Heart right ventricle (tissue), 16 donors: ENCODE measurements around the gene AP5Z1. TPM values are rescaled to one million over a fixed set of nuclear protein-coding genes. Genes with fewer than 3 reads are reported as not detected.

Experiments used
- ATAC-seq, 8 donors: fragments of 200-7000 bp; cut with Tn5 transposase; one replicate each; pipeline ENCODE4 v1.9.1; 2020; ENCODE audit warnings: mild to moderate bottlenecking in 8 of 8, moderate library complexity in 8 of 8, moderate number of reproducible peaks in 1 of 8
- DNase-seq, 2 donors: peaks; one replicate each; pipeline ENCODE4 v3.0.0-alpha.2; 2020
- H3K27ac ChIP-seq, 10 donors: fragments of 200-600 bp; sonication (generic) in 2 of 10; one replicate each; pipeline versions ENCODE4 v1.5.0 to v1.8.0; 2020 to 2022; ENCODE audit warnings: mild to moderate bottlenecking in 3 of 10
- H3K27me3 ChIP-seq, 7 donors: fragments of 200-600 bp; one replicate each; pipeline ENCODE4 v1.8.0; 2021 to 2022; ENCODE audit warnings: mild to moderate bottlenecking in 2 of 7
- H3K36me3 ChIP-seq, 9 donors: fragments of 200-600 bp; sonication (generic) in 1 of 9; one replicate each; pipeline versions ENCODE4 v1.5.0 to v1.8.0; 2020 to 2022; ENCODE audit warnings: mild to moderate bottlenecking in 2 of 9
- H3K4me1 ChIP-seq, 9 donors: fragments of 200-600 bp; sonication (generic) in 1 of 9; one replicate each; pipeline versions ENCODE4 v1.5.0 to v1.8.0; 2020 to 2022; ENCODE audit warnings: mild to moderate bottlenecking in 4 of 9
- H3K4me3 ChIP-seq, 10 donors: fragments of 200-600 bp; sonication (generic) in 2 of 10; one replicate each; pipeline versions ENCODE4 v1.5.0 to v1.8.0; 2020 to 2022; ENCODE audit warnings: mild to moderate bottlenecking in 7 of 10, moderate library complexity in 2 of 10
- H3K9me3 ChIP-seq, 11 donors: fragments of 200-600 bp in 10 of 11; sonication (generic) in 2 of 11; one replicate each; pipeline versions ENCODE4 v1.5.0 to v1.8.0; 2013 to 2022; ENCODE audit warnings: mild to moderate bottlenecking in 2 of 11, control low read depth in 1 of 11, moderate library complexity in 1 of 11
- WGBS, 2 donors: extraction: QIAGEN DNeasy Blood & Tissue Kit; methylation state at CpG; one replicate each; pipeline ENCODE4 v1.1.7; 2013; ENCODE audit warnings: inconsistent platforms in 1 of 2; 5-methylcytosine and 5-hydroxymethylcytosine counted together
- intact Hi-C, 10 donors: fragments of 100-400 bp; cut with DNase I; formaldehyde crosslinking; loops; one replicate each; pipeline versions ENCODE4 v1.11.1 to v1.14.2; 2022
- polyA plus RNA-seq, 2 donors: library from polyadenylated mRNA; stranded (reverse); fragments of 200-250 nt; gene quantifications; one replicate each; pipeline ENCODE4 v1.2.3, GENCODE V29; 2013
- total RNA-seq, 10 donors: library from RNA; stranded (reverse); fragmentation: NEBNext Ultra II Directional in 3 of 10; extraction: Animal tissue kit (Norgen Biotek cat#: 25700) in 3 of 10; gene quantifications; one replicate each; pipeline versions ENCODE4 v1.2.1 to v1.2.4, GENCODE V29; 2021 to 2023
- TF ChIP-seq, protein P1 (sequence below), 9 donors: fragments of 200-600 bp; sonication (generic) in 2 of 9; IDR thresholded peaks; one replicate each; pipeline versions ENCODE4 v1.5.0 to v1.8.0; 2021 to 2022; ENCODE audit warnings: antibody characterized with exemption in 9 of 9, mild to moderate bottlenecking in 5 of 9, moderate library complexity in 1 of 9
- donor health status: Arrhythmogenic right ventricular cardiomyopathy.
- donor health status: ischemic (EF 13 %, LVEDD 7.1; RV severe dilation, severe dysfunction).
- donor health status: healthy with polysubstance abuse.
- donor health status: DM: no; HTN: yes; CAD: no.
- donor health status: DM: no; HTN: no; CAD: no.
- donor health status: ischemic (EF 25% LVEDD 6.9; RV normal size, moderate dysfunction).
- donor health status: ischemic (EF 25% LVEDD 5.7; RV mildly dilated, moderate dysfunction).
- donor health status: healthy.
- donor health status: DM: yes; HTN: yes; CAD: no.
- donor health status: Ischemic cardiomyopathy.
- donor health status: ischemic (EF 35%, LVEDD 5.7; RV mildly dilated, moderate dysfunction).
- donor health status: nonischemic (EF 11% LVEDD 7.7; RV severe dilation, severe dysfunction).
- donor health status: DM: yes; HTN: yes; CAD: no.
- donor health status: PGD.
- donor health status: ischemic (EF 29% LVEDD 5.4; RV normal size, mild dysfunction).
- donor health status: nonischemic (EF 23%, LVEDD 6.1; RV moderate dilation, normal function).

Gene AP5Z1
- total and polyA plus RNA-seq, 12 donors: 8.5 to 30.9 (median 12.7) TPM

- ATAC-seq (no peak), DNase-seq (no peak)
- TF ChIP-seq, protein P1, sequence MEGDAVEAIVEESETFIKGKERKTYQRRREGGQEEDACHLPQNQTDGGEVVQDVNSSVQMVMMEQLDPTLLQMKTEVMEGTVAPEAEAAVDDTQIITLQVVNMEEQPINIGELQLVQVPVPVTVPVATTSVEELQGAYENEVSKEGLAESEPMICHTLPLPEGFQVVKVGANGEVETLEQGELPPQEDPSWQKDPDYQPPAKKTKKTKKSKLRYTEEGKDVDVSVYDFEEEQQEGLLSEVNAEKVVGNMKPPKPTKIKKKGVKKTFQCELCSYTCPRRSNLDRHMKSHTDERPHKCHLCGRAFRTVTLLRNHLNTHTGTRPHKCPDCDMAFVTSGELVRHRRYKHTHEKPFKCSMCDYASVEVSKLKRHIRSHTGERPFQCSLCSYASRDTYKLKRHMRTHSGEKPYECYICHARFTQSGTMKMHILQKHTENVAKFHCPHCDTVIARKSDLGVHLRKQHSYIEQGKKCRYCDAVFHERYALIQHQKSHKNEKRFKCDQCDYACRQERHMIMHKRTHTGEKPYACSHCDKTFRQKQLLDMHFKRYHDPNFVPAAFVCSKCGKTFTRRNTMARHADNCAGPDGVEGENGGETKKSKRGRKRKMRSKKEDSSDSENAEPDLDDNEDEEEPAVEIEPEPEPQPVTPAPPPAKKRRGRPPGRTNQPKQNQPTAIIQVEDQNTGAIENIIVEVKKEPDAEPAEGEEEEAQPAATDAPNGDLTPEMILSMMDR (IDR thresholded peaks at IDR 0.05): no peak
- Histone ChIP-seq H3K9me3 (no peaks in the 10 kb centered on the region), H3K4me1 (peaks cover 0 to 4% (median 0%) of the 10 kb centered on the region in 9 donors), H3K27ac (no peak overlapping the region), H3K4me3 (no peak overlapping the region), H3K27me3 (no peaks in the 10 kb centered on the region), H3K36me3 (peaks cover 0 to 92% (median 64%) of the 10 kb centered on the region in 9 donors)
- intact Hi-C loops: no loop called here
- 97% methylated on average over 21 of the region's 21 CpGs for WGBS, 2 donors
Observed at GRCh38 chr7:4763794-4764185, 11.6 kb upstream of the AP5Z1 start.

- peaks cover 0 to 87% (median 60%) of the 10 kb centered on the region in 9 donors for H3K36me3 ChIP-seq
- no peaks in the 10 kb centered on the region for H3K9me3 ChIP-seq
- no peaks in the 10 kb centered on the region for H3K27me3 ChIP-seq
- intact Hi-C loops: no loop called here
- DNase-seq: no peak
- no peak overlapping the region for H3K4me3 ChIP-seq
- H3K27ac ChIP-seq: no peak overlapping the region
- 88 to 89% methylated on average over 35 of the region's 35 CpGs for WGBS, 2 donors
- no peak for ATAC-seq
- TF ChIP-seq, protein P1 (IDR thresholded peaks at IDR 0.05): no peak
- H3K4me1 ChIP-seq: peaks cover 0 to 12% (median 3%) of the 10 kb centered on the region in 9 donors
Observed at GRCh38 chr7:4764402-4765007, 10.9 kb upstream of the AP5Z1 start.

DNA sequence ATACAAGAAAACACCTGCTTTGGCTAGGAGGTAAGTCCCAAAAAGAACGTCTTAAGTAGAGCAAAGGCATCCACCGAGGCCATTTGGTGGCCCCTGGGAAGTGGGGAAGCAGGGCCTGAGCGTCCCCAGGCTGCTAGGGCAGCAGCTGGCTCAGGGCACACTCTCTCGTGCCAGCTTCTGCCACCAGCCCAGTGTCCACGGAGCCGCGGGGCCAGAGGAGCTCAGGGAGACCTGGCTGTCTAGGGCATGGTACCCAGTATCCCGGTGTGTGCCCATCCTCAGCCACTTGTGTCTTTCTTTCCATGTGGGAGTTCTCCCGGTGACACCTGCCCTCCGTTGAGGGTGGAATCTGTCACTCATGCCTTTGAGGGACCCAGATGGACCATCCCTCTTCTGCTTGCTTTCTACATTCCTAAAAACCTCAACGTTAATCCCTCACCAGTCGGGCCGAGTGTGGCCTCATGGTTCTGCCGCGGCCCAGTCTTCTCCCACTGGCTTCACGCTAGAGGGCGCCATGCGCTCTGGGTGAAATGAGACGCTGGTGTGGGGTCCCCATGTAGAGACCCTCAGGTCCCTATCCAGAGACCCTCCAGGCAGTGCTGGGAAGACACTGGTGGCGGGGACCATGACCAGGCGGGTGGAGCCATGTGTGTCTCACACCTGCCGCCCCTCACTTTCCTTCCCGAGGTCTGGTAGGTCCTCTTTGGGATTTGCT lies 9.5 kb upstream of the AP5Z1 start:
- H3K27ac ChIP-seq: no peak overlapping the region
- H3K4me1 ChIP-seq: peaks cover 0 to 22% (median 13%) of the 10 kb centered on the region in 9 donors
- no peaks in the 10 kb centered on the region for H3K27me3 ChIP-seq
- H3K9me3 ChIP-seq: no peaks in the 10 kb centered on the region
- DNase-seq (no peak), ATAC-seq (no peak)
- intact Hi-C loops: no loop called here
- H3K36me3 ChIP-seq: peaks cover 0 to 72% (median 46%) of the 10 kb centered on the region in 9 donors
- no peak overlapping the region for H3K4me3 ChIP-seq
- WGBS, 2 donors: 81 to 83% methylated on average over 23 of the region's 23 CpGs
- TF ChIP-seq, protein P1 (IDR thresholded peaks at IDR 0.05): peak in 7 of 9 donors; percentile 17 to 41 (median 25)

- H3K27me3 ChIP-seq: no peaks in the 10 kb centered on the region
- 91 to 92% methylated on average over 37 of the region's 37 CpGs for WGBS, 2 donors
- no peak overlapping the region for H3K27ac ChIP-seq
- ATAC-seq (no peak), DNase-seq (no peak)
- H3K4me1 ChIP-seq: peaks cover 0 to 29% (median 13%) of the 10 kb centered on the region in 9 donors
- H3K4me3 ChIP-seq: no peak overlapping the region
- H3K36me3 ChIP-seq: peaks cover 0 to 64% (median 37%) of the 10 kb centered on the region in 9 donors
- no peaks in the 10 kb centered on the region for H3K9me3 ChIP-seq
- TF ChIP-seq, protein P1 (IDR thresholded peaks at IDR 0.05): no peak
- intact Hi-C loops: no loop called here
Observed at GRCh38 chr7:4766666-4767519, 8.5 kb upstream of the AP5Z1 start.
